ENCODE results near the gene CDC42EP2. TPM values are rescaled to one million over a fixed set of nuclear protein-coding genes. Genes with fewer than 3 reads are reported as not detected.

The CDC42EP2 gene
- total and polyA plus RNA-seq, 2 donors (not counting 3 experiments of a cell fraction or from before 2014, with no cell fraction given), result 23.9 to 26.4 TPM

DNA sequence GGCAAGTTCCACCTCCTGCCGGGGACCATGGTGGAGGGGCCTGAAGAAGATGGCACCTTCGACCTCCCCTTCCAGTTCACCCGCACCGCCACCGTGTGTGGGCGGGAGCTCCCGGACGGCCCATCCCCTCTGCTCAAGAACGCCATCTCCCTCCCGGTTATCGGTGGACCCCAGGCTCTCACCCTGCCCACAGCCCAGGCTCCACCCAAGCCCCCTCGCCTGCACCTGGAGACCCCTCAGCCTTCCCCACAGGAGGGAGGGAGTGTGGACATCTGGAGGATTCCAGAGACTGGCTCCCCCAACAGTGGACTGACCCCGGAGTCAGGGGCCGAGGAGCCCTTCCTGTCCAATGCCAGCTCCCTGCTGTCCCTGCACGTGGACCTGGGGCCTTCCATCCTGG lies 6.4 kb downstream of the CDC42EP2 start:
- ChIA-PET POLR2A (no interaction called here), CTCF (interaction anchor here (1.5 to 9.0 kb wide), 2 partner anchors 11 to 46 kb away, joined by 5 to 345 read pairs; partner anchors contain the start of gene DPF2)
- Histone ChIP-seq H3K79me2 (ENCODE audit: control insufficient read depth, insufficient read depth, low read length) (peaks cover 67% of the 10 kb centered on the region), H2AFZ (ENCODE audit: low read depth, low read length) (no peak overlapping the region), H3K4me3 (replicated peaks in 1 of 3; ENCODE audit: insufficient read depth in 1 of 3, low read depth in 1 of 3, low read length in 3 of 3) (no peak overlapping the region), H4K20me1 (replicated peaks; ENCODE audit: control insufficient read depth, extremely low read depth, insufficient read depth, low read length) (no peaks in the 10 kb centered on the region), H3K36me3 (ENCODE audit: control insufficient read depth in 2 of 2, extremely low read depth in 1 of 2, insufficient read depth in 2 of 2, low read length in 2 of 2) (peaks cover 22 to 26% of the 10 kb centered on the region in 2 experiments), H3K9me3 (replicated peaks; ENCODE audit: control insufficient read depth, insufficient read depth, low read length) (no peaks in the 10 kb centered on the region), H3K27ac (ENCODE audit: insufficient read depth, low read depth, low read length) (no peak overlapping the region), H3K9ac (replicated peaks; ENCODE audit: extremely low read depth, insufficient read depth, low read length) (no peak overlapping the region), H3K9me1 (replicated peaks; ENCODE audit: control insufficient read depth, extremely low read depth, insufficient read depth, low read length) (no peaks in the 10 kb centered on the region), H3K4me2 (ENCODE audit: insufficient read depth, low read length) (no peak overlapping the region), H3K27me3 (ENCODE audit: control insufficient read depth in 2 of 2, insufficient read depth in 2 of 2, low read length in 2 of 2) (no peaks in the 10 kb centered on the region), H3K4me1 (ENCODE audit: control insufficient read depth, extremely low read depth, insufficient read depth, low read length) (peaks cover 19% of the 10 kb centered on the region)
- BruUV-seq (replicated peaks), result no TSS peak
- FAIRE-seq (no peak), DNase-seq (ENCODE audit: low read depth, low spot score) (no peak)
- dilution Hi-C loops (cut with MboI; ENCODE audit: extremely low pct_ligation_motif_present, low sequenced_read_pairs) (no loop called here), intact Hi-C loops (cut with micrococcal nuclease) (no loop called here)
- no peak for TF ChIP-seq GATA2 (IDR thresholded peaks at IDR 0.05; ENCODE audit: insufficient read depth, insufficient read length, low read depth, low read length)
- TF ChIP-seq POLR2A (IDR thresholded peaks at IDR 0.05; ENCODE audit: low read depth, low read length), result no peak
- TF ChIP-seq JUN (IDR thresholded peaks at IDR 0.05; ENCODE audit: borderline replicate concordance, insufficient read depth, insufficient read length, low read depth), result no peak
- no peak for TF ChIP-seq POLR2AphosphoS5 (IDR thresholded peaks at IDR 0.05; ENCODE audit: insufficient read depth, low read depth, low read length)

DNA sequence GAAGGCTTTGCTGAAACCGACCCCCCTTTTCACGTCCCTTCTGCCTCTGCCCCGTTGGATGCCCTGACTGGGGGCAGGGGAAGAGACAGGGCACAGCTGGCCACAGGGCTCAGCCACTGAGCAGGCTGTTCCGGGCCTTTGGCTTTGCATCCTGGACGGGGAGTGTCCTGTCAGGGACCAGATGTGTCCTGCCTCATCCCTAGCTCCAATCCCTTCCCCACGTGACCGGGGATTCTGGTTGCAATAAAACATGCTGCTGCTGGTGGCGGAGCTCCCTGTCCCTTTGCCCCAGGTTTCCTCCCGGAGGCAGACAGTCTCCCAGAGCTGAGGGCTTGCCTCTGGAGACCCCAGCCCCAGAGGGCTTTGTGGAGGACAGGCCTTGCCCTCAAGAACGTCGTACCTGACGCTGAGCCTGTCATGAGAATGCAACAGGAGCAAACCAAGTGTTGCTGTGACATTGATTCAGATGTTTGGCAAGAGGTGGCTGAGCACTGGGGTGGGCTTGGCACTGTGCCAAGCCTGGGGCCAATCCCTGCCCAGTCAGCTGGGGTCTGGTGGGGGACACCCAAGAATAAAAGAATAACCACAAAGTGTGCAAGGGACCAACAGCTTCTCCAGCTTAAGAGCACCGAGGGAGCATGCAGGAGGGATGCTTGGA lies 7.3 kb downstream of the CDC42EP2 start:
- dilution Hi-C loops (cut with MboI; ENCODE audit: extremely low pct_ligation_motif_present, low sequenced_read_pairs) (no loop called here), intact Hi-C loops (cut with micrococcal nuclease) (no loop called here)
- no peak overlapping the region for H3K4me2 ChIP-seq (ENCODE audit: insufficient read depth, low read length)
- no peak for TF ChIP-seq GATA2 (IDR thresholded peaks at IDR 0.05; ENCODE audit: insufficient read depth, insufficient read length, low read depth, low read length)
- TF ChIP-seq, protein P1, sequence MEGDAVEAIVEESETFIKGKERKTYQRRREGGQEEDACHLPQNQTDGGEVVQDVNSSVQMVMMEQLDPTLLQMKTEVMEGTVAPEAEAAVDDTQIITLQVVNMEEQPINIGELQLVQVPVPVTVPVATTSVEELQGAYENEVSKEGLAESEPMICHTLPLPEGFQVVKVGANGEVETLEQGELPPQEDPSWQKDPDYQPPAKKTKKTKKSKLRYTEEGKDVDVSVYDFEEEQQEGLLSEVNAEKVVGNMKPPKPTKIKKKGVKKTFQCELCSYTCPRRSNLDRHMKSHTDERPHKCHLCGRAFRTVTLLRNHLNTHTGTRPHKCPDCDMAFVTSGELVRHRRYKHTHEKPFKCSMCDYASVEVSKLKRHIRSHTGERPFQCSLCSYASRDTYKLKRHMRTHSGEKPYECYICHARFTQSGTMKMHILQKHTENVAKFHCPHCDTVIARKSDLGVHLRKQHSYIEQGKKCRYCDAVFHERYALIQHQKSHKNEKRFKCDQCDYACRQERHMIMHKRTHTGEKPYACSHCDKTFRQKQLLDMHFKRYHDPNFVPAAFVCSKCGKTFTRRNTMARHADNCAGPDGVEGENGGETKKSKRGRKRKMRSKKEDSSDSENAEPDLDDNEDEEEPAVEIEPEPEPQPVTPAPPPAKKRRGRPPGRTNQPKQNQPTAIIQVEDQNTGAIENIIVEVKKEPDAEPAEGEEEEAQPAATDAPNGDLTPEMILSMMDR (IDR thresholded peaks at IDR 0.05; ENCODE audit: extremely low read depth in 1 of 2, insufficient read depth in 1 of 2, low read depth in 1 of 2, low read length in 2 of 2), result no peak
- no peak for TF ChIP-seq JUN (IDR thresholded peaks at IDR 0.05; ENCODE audit: borderline replicate concordance, insufficient read depth, insufficient read length, low read depth)
- TF ChIP-seq POLR2A (IDR thresholded peaks at IDR 0.05; ENCODE audit: low read depth, low read length), result no peak
- TF ChIP-seq EZH2 (IDR thresholded peaks at IDR 0.05; ENCODE audit: borderline replicate concordance, low read depth, low read length, severe bottlenecking), result no peak
- TF ChIP-seq, protein P2, sequence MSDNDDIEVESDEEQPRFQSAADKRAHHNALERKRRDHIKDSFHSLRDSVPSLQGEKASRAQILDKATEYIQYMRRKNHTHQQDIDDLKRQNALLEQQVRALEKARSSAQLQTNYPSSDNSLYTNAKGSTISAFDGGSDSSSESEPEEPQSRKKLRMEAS (IDR thresholded peaks at IDR 0.05; ENCODE audit: insufficient read depth, insufficient read length), result no peak
- TF ChIP-seq POLR2AphosphoS5 (IDR thresholded peaks at IDR 0.05; ENCODE audit: insufficient read depth, low read depth, low read length), result no peak
- no peak for TF ChIP-seq MYC (IDR thresholded peaks at IDR 0.05; ENCODE audit: low read depth, low read length)
- no peak for TF ChIP-seq FOS (IDR thresholded peaks at IDR 0.05; ENCODE audit: borderline replicate concordance, insufficient read depth, low read length)
- no peak overlapping the region for H3K27ac ChIP-seq (ENCODE audit: insufficient read depth, low read depth, low read length)
- ChIA-PET CTCF (interaction anchor here (3.0 to 9.0 kb wide), 2 partner anchors 10 to 47 kb away, joined by 14 to 345 read pairs; partner anchors contain the start of gene DPF2), POLR2A (no interaction called here)
- H3K36me3 ChIP-seq (ENCODE audit: control insufficient read depth in 2 of 2, extremely low read depth in 1 of 2, insufficient read depth in 2 of 2, low read length in 2 of 2), result peaks cover 22 to 26% of the 10 kb centered on the region in 2 experiments
- no peak overlapping the region for H2AFZ ChIP-seq (ENCODE audit: low read depth, low read length)
- no peaks in the 10 kb centered on the region for H3K27me3 ChIP-seq (ENCODE audit: control insufficient read depth in 2 of 2, insufficient read depth in 2 of 2, low read length in 2 of 2)
- no peaks in the 10 kb centered on the region for H3K9me1 ChIP-seq (replicated peaks; ENCODE audit: control insufficient read depth, extremely low read depth, insufficient read depth, low read length)
- no peaks in the 10 kb centered on the region for H4K20me1 ChIP-seq (replicated peaks; ENCODE audit: control insufficient read depth, extremely low read depth, insufficient read depth, low read length)
- H3K79me2 ChIP-seq (ENCODE audit: control insufficient read depth, insufficient read depth, low read length), result peaks cover 58% of the 10 kb centered on the region
- BruUV-seq (replicated peaks), result no TSS peak
- H3K4me3 ChIP-seq (replicated peaks in 1 of 3; ENCODE audit: insufficient read depth in 1 of 3, low read depth in 1 of 3, low read length in 3 of 3), result no peak overlapping the region
- DNase-seq (ENCODE audit: low read depth, low spot score) (no peak), FAIRE-seq (no peak)
- H3K4me1 ChIP-seq (ENCODE audit: control insufficient read depth, extremely low read depth, insufficient read depth, low read length), result peaks cover 10% of the 10 kb centered on the region
- H3K9me3 ChIP-seq (replicated peaks; ENCODE audit: control insufficient read depth, insufficient read depth, low read length), result no peaks in the 10 kb centered on the region
- no peak overlapping the region for H3K9ac ChIP-seq (replicated peaks; ENCODE audit: extremely low read depth, insufficient read depth, low read length)

Measured in endothelial cell of umbilical vein (primary cell).